Astrocyte (in vitro differentiated cells and primary cell): ENCODE measurements around the gene KMT2A. TPM values are rescaled to one million over a fixed set of nuclear protein-coding genes. Genes with fewer than 3 reads are reported as not detected.

ENCODE experiments used
- DNase-seq: peaks from one replicate; pipeline ENCODE4 v3.0.0-alpha.2; 2010; ENCODE audit warnings: low read depth
- FAIRE-seq: peaks from 2 replicates; lab custom pipeline; 2011; peaks lifted over from hg19 to GRCh38; lab: Jason Lieb, UNC
- H2AFZ ChIP-seq: 2 replicates; pipeline ENCODE4 v1.6.0; 2012; ENCODE audit warnings: low read depth, low read length, inconsistent platforms
- H3K27ac ChIP-seq: 2 replicates; pipeline ENCODE4 v1.5.1; 2011; ENCODE audit warnings: low read depth, low read length, inconsistent platforms
- H3K27me3 ChIP-seq: 2 replicates; pipeline ENCODE4 v1.6.0; 2011; ENCODE audit warnings: low read length, inconsistent platforms; ENCODE audit not compliant: insufficient read depth
- H3K36me3 ChIP-seq: 2 replicates; pipeline ENCODE4 v1.5.1; 2011; ENCODE audit warnings: low read length, inconsistent platforms; ENCODE audit not compliant: insufficient read depth
- H3K4me1 ChIP-seq: 2 replicates; pipeline ENCODE4 v1.5.1; 2011; ENCODE audit warnings: low read length, inconsistent platforms; ENCODE audit not compliant: insufficient read depth
- H3K4me2 ChIP-seq: 2 replicates; pipeline ENCODE4 v1.6.0; 2012; ENCODE audit warnings: low read length, inconsistent platforms
- H3K4me3 ChIP-seq: 2 replicates; pipeline ENCODE4 v1.5.1; 2011; ENCODE audit warnings: low read depth, mild to moderate bottlenecking, low read length, inconsistent platforms; ENCODE audit not compliant: insufficient read depth
- H3K79me2 ChIP-seq: 2 replicates; pipeline ENCODE4 v1.6.0; 2012; ENCODE audit warnings: mild to moderate bottlenecking, low read length, inconsistent platforms; ENCODE audit not compliant: insufficient read depth
- H3K9ac ChIP-seq: 2 replicates; pipeline ENCODE4 v1.6.0; 2012; ENCODE audit warnings: mild to moderate bottlenecking, low read length, inconsistent platforms
- H3K9me3 ChIP-seq: 2 replicates; pipeline ENCODE4 v1.5.1; 2012; ENCODE audit warnings: low read depth, mild to moderate bottlenecking, low read length, inconsistent platforms; ENCODE audit not compliant: insufficient read depth
- H4K20me1 ChIP-seq: 2 replicates; pipeline ENCODE4 v1.6.0; 2012; ENCODE audit warnings: low read length, inconsistent platforms; ENCODE audit not compliant: insufficient read depth
- H3K27ac Mint-ChIP-seq: one replicate; pipeline ENCODE4 v1.8.0; 2021; ENCODE audit warnings: mild to moderate bottlenecking, mixed read lengths; ENCODE audit not compliant: unreplicated experiment
- H3K27me3 Mint-ChIP-seq: one replicate; pipeline ENCODE4 v1.8.0; 2021; ENCODE audit warnings: low read depth, mixed read lengths; ENCODE audit not compliant: unreplicated experiment
- H3K36me3 Mint-ChIP-seq: one replicate; pipeline ENCODE4 v1.8.0; 2021; ENCODE audit warnings: low read depth, mixed read lengths; ENCODE audit not compliant: unreplicated experiment
- H3K4me1 Mint-ChIP-seq: one replicate; pipeline ENCODE4 v1.8.0; 2021; ENCODE audit warnings: low read depth, mixed read lengths; ENCODE audit not compliant: unreplicated experiment
- H3K4me3 Mint-ChIP-seq: one replicate; pipeline ENCODE4 v1.8.0; 2021; ENCODE audit warnings: mild to moderate bottlenecking, moderate library complexity, mixed read lengths; ENCODE audit not compliant: unreplicated experiment
- H3K9me3 Mint-ChIP-seq: one replicate; pipeline ENCODE4 v1.8.0; 2021; ENCODE audit warnings: mild to moderate bottlenecking, mixed read lengths; ENCODE audit not compliant: unreplicated experiment
- CTCF ChIP-seq: IDR thresholded peaks from 2 replicates; pipeline ENCODE4 v1.5.1; 2011; ENCODE audit warnings: low read depth, mild to moderate bottlenecking, inconsistent platforms, low read length, moderate library complexity; ENCODE audit not compliant: insufficient read depth
- EZH2 ChIP-seq: IDR thresholded peaks from 2 replicates; pipeline ENCODE4 v1.6.1; 2012; ENCODE audit warnings: mild to moderate bottlenecking, low read length, inconsistent platforms; ENCODE audit not compliant: insufficient read depth
- total RNA-seq: library from RNA; stranded (reverse); gene quantifications from 2 replicates; pipeline ENCODE4 v1.2.1, GENCODE V29; 2021

KMT2A gene
- total RNA-seq, 1 donor from 2014 or later = 60.0 TPM

DNA sequence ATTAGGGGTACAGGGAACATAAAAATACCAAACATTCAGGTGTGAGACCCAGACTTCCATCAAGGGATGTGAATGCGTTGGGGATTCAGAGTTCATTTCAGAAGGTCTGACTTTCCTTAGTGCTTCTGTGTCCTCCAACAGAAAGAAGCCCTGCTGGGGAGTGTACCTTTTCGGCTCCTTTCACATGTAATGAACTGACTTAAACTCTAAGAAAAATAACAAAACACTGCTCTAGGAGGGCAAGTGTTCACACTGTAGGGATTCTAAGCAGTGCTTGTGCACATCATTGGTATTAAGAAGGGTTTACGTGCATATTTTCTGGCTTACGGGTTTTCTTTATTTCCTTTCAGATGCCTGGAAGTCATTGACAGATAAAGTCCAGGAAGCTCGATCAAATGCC, 75.3 kb downstream of the KMT2A start:
- no peaks in the 10 kb centered on the region for H3K9me3 ChIP-seq
- H3K27me3 ChIP-seq = no peaks in the 10 kb centered on the region
- H3K4me2 ChIP-seq = no peak overlapping the region
- no peak for FAIRE-seq
- H3K27ac ChIP-seq = no peak overlapping the region
- TF ChIP-seq CTCF (no peak), EZH2 (no peak)
- peaks cover 71% of the 10 kb centered on the region for H3K36me3 ChIP-seq
- Mint-ChIP-seq H3K27ac (no peak overlapping the region), H3K27me3 (no peaks in the 10 kb centered on the region), H3K4me3 (no peak overlapping the region), H3K36me3 (peaks cover 13% of the 10 kb centered on the region), H3K9me3 (no peaks in the 10 kb centered on the region), H3K4me1 (no peaks in the 10 kb centered on the region)
- H3K79me2 ChIP-seq = no peaks in the 10 kb centered on the region
- no peak overlapping the region for H3K4me3 ChIP-seq
- no peak overlapping the region for H3K9ac ChIP-seq
- no peak overlapping the region for H2AFZ ChIP-seq
- no peaks in the 10 kb centered on the region for H3K4me1 ChIP-seq
- H4K20me1 ChIP-seq = peaks cover 4% of the 10 kb centered on the region
- no peak for DNase-seq

DNA sequence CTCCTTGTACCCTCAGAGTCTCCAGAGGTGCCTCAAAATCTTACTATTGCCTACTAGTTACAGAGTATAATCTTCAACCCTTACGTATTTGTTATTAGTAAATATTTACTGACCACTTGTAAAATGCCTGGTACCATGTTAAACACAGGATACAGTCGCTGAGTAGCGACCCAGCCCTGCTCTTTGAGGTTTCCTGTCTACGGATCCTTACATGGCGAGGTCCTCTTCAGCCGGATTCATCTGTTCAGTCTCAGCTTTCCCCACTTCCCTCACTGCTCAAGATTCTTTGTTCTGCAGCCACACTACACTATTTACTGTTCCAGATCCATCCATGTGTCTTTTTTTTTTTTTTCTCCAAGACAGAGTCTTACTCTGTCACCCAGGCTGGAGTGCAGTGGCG, 77.8 kb downstream of the KMT2A start:
- H3K9me3 ChIP-seq = no peaks in the 10 kb centered on the region
- no peak overlapping the region for H3K4me2 ChIP-seq
- H3K9me3 Mint-ChIP-seq = no peaks in the 10 kb centered on the region
- H3K27me3 Mint-ChIP-seq = no peaks in the 10 kb centered on the region
- peaks cover 66% of the 10 kb centered on the region for H3K36me3 ChIP-seq
- H3K79me2 ChIP-seq = no peaks in the 10 kb centered on the region
- DNase-seq (no peak), FAIRE-seq (no peak)
- H3K9ac ChIP-seq = no peak overlapping the region
- no peaks in the 10 kb centered on the region for H4K20me1 ChIP-seq
- no peak overlapping the region for H2AFZ ChIP-seq
- TF ChIP-seq CTCF (no peak), EZH2 (no peak)
- H3K4me1 Mint-ChIP-seq = no peaks in the 10 kb centered on the region
- H3K27ac Mint-ChIP-seq = no peak overlapping the region
- H3K27ac ChIP-seq = no peak overlapping the region
- no peak overlapping the region for H3K4me3 Mint-ChIP-seq
- no peak overlapping the region for H3K4me3 ChIP-seq
- no peaks in the 10 kb centered on the region for H3K4me1 ChIP-seq
- H3K27me3 ChIP-seq = no peaks in the 10 kb centered on the region
- H3K36me3 Mint-ChIP-seq = peaks cover 10% of the 10 kb centered on the region

DNA sequence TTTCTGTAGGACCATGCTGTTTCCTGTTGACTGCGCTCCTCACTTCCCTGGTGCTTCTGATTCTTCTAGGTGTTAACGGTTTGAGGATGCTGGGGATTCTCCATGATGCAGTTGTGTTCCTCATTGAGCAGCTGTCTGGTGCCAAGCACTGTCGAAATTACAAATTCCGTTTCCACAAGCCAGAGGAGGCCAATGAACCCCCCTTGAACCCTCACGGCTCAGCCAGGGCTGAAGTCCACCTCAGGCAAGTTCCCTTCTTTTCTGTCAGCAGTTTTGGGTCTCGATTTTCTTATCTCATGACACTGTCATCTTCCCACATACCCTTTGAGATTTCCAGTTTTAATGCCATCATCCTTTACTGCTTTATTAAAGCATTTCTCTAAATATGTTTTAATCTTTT, 83.3 kb downstream of the KMT2A start:
- DNase-seq = no peak
- Histone ChIP-seq H3K4me3 (no peak overlapping the region), H3K27ac (no peak overlapping the region), H3K4me1 (no peaks in the 10 kb centered on the region), H3K27me3 (no peaks in the 10 kb centered on the region), H3K36me3 (peaks cover 65% of the 10 kb centered on the region), H3K9ac (no peak overlapping the region), H3K4me2 (no peak overlapping the region), H3K9me3 (no peaks in the 10 kb centered on the region), H2AFZ (no peak overlapping the region), H4K20me1 (peaks cover 14% of the 10 kb centered on the region), H3K79me2 (no peaks in the 10 kb centered on the region)
- TF ChIP-seq CTCF = no peak
- TF ChIP-seq EZH2 = no peak
- Mint-ChIP-seq H3K36me3 (peaks cover 20% of the 10 kb centered on the region), H3K27me3 (no peaks in the 10 kb centered on the region), H3K9me3 (no peaks in the 10 kb centered on the region), H3K4me3 (no peak overlapping the region), H3K27ac (no peak overlapping the region), H3K4me1 (no peaks in the 10 kb centered on the region)
- FAIRE-seq = no peak
